ENCODE measurements around the gene CFD. TPM values are rescaled to one million over a fixed set of nuclear protein-coding genes. Genes with fewer than 3 reads are reported as not detected.
A peak's percentile ranks its signal among the peaks of the same experiment; 100 is the strongest.

The CFD gene
- total RNA-seq, 1 donor from 2014 or later: 162 TPM

GRCh38 chr19:827710-828321 lies 31.6 kb upstream of the CFD start, which contains the start of gene AZU1:
Gene AZU1, plus strand, starts transcription at chr19:827837. Its CDS starts 10 bp downstream, at chr19:827847.
- H3K9me3 Mint-ChIP-seq (ENCODE audit: unreplicated experiment): no peaks in the 10 kb centered on the region
- no peak within 1 kb of the TSS for H3K4me3 Mint-ChIP-seq (ENCODE audit: unreplicated experiment)
- no peak for TF ChIP-seq CTCF (IDR thresholded peaks at IDR 0.05)
- H3K36me3 Mint-ChIP-seq (ENCODE audit: unreplicated experiment): no peaks in the 10 kb centered on the region
- peaks cover 9% of the 10 kb centered on the region for H3K4me1 Mint-ChIP-seq (ENCODE audit: unreplicated experiment)
- DNase-seq (ENCODE audit: extremely low spot score, unreplicated experiment): peak; percentile 85
- no peaks in the 10 kb centered on the region for H3K27me3 Mint-ChIP-seq (ENCODE audit: unreplicated experiment)
- no peak within 1 kb of the TSS for H3K27ac Mint-ChIP-seq (ENCODE audit: unreplicated experiment)

DNA sequence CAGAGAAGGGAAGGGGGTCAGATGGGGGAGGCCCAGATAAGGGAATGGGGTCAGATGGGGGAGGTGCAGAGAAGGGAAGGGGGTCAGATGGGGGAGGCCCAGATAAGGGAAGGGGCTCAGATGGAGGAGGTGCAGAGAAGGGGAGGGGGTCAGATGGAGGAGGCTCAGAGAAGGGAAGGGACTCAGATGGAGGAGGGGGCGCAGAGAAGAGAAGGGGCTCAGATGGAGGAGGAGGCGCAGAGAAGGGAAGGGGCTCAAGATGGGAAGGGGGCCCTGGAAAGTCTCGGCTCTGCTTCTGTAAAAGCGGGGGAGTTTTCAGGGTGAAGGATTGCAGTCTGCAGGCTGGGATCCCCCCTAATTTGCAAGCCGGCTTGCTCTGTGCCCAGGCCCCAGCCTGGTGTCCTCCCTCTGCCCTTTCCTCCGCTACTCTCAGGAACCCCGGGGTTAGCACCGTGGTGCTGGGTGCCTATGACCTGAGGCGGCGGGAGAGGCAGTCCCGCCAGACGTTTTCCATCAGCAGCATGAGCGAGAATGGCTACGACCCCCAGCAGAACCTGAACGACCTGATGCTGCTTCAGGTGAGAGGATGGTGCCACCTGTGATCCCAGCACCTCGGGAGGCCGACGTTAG lies 30.2 kb upstream of the CFD start:
- no peaks in the 10 kb centered on the region for H3K9me3 Mint-ChIP-seq (ENCODE audit: unreplicated experiment)
- H3K4me3 Mint-ChIP-seq (ENCODE audit: unreplicated experiment): no peak overlapping the region
- no peaks in the 10 kb centered on the region for H3K36me3 Mint-ChIP-seq (ENCODE audit: unreplicated experiment)
- DNase-seq (ENCODE audit: extremely low spot score, unreplicated experiment): no peak
- TF ChIP-seq CTCF (IDR thresholded peaks at IDR 0.05): no peak
- no peaks in the 10 kb centered on the region for H3K27me3 Mint-ChIP-seq (ENCODE audit: unreplicated experiment)
- no peak overlapping the region for H3K27ac Mint-ChIP-seq (ENCODE audit: unreplicated experiment)
- peaks cover 4% of the 10 kb centered on the region for H3K4me1 Mint-ChIP-seq (ENCODE audit: unreplicated experiment)

DNA sequence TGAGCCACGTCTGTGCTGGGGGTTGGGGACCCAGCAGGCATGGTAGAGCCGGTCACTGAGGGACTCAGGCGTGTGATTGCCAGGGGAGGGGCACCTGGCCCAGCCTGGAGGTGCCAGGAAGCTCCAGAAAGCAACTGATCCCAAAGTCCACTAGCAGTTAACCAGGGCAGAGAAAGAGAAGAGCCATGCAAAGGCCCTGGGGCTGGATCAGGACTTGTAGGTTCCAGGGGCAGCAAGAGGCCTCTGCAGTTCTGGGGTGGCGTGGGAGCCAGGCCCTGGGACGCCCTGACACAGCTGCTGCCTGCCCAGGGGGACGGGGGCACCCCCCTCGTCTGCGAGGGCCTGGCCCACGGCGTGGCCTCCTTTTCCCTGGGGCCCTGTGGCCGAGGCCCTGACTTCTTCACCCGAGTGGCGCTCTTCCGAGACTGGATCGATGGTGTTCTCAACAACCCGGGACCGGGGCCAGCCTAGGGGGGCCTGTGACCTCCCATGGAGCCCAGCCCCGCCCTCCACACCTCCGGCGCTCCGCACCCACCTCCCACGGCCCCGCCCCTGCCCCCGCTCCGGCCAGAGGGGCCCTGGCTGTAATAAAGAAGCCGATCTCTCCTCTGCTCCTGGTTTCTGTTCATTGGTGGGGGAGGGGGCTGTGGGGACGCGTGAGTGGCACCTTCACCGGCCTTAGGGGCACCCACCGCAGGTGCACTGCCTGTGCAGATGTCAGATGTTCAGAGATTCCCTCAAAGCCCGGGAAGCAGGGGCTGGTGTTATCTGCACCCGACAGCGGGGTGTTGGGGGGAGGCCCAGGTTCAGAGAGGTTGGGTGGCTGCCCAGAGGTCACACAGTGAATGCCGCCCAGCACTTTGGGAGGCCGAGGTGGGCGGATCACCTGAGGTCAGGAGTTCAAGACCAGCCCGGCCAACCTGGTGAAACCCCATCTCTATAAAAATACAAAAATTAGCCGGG lies 27.8 kb upstream of the CFD start:
- Mint-ChIP-seq H3K36me3 (ENCODE audit: unreplicated experiment) (no peaks in the 10 kb centered on the region), H3K4me3 (ENCODE audit: unreplicated experiment) (no peak overlapping the region), H3K4me1 (ENCODE audit: unreplicated experiment) (peaks cover 6% of the 10 kb centered on the region), H3K27me3 (ENCODE audit: unreplicated experiment) (no peaks in the 10 kb centered on the region), H3K27ac (ENCODE audit: unreplicated experiment) (no peak overlapping the region), H3K9me3 (ENCODE audit: unreplicated experiment) (no peaks in the 10 kb centered on the region)
- DNase-seq (ENCODE audit: extremely low spot score, unreplicated experiment): no peak
- no peak for TF ChIP-seq CTCF (IDR thresholded peaks at IDR 0.05)

DNA sequence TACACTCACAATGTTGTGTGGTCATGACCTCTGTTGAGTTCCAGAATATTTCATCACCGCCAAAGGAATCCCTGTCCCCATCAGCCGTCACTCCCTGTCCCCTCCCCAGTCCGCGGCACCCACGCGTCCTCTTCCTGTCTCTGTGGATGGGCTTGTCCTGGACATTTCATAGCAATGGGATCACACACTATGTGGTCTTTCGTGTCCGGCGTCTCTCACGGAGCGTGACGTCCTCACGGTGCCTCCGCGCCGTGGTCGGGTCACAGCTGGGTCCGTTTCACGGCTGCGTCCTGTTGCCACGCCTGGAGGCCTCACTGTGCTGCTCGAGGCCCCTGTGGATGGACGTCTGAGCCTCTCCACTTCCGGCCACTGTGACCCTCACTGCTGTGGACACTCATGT lies 25.2 kb upstream of the CFD start:
- H3K27ac Mint-ChIP-seq (ENCODE audit: unreplicated experiment): no peak overlapping the region
- H3K27me3 Mint-ChIP-seq (ENCODE audit: unreplicated experiment): no peaks in the 10 kb centered on the region
- no peak for DNase-seq (ENCODE audit: extremely low spot score, unreplicated experiment)
- H3K4me1 Mint-ChIP-seq (ENCODE audit: unreplicated experiment): peaks cover 8% of the 10 kb centered on the region
- H3K9me3 Mint-ChIP-seq (ENCODE audit: unreplicated experiment): no peaks in the 10 kb centered on the region
- H3K4me3 Mint-ChIP-seq (ENCODE audit: unreplicated experiment): no peak overlapping the region
- H3K36me3 Mint-ChIP-seq (ENCODE audit: unreplicated experiment): no peaks in the 10 kb centered on the region
- no peak for TF ChIP-seq CTCF (IDR thresholded peaks at IDR 0.05)

Measured in osteocyte (in vitro differentiated cells).